H1 (cell line): ENCODE data around the gene SHISA6.

Experiments
- EZH2 ChIP-seq: fragments of 200-600 bp; sonication (generic); IDR thresholded peaks from 2 replicates; pipeline ENCODE4 v1.7.1; 2012; ENCODE audit warnings: low read depth, mild to moderate bottlenecking, moderate library complexity, low read length, inconsistent platforms; ENCODE audit not compliant: severe bottlenecking
- HDAC6 ChIP-seq: IDR thresholded peaks from one replicate; pipeline ENCODE4 v1.7.1; 2012; ENCODE audit warnings: low read depth, mild to moderate bottlenecking, inconsistent platforms, low read length, moderate library complexity
- PHF8 ChIP-seq: fragments of 200-600 bp; sonication (generic); conservative IDR thresholded peaks from 2 replicates; pipeline ENCODE4 v1.7.1; 2012; ENCODE audit warnings: low read depth, mild to moderate bottlenecking, inconsistent platforms, low read length, moderate library complexity
- POLR2A ChIP-seq, 2 experiments: IDR thresholded peaks; 1 replicate in 1 of 2; 2 replicates in 1 of 2; pipeline ENCODE4 v1.6.1; 2011; ENCODE audit warnings: low read depth in 2 of 2, low read length in 2 of 2, mild to moderate bottlenecking in 2 of 2; ENCODE audit errors: control extremely low read depth in 1 of 2
- SP1 ChIP-seq: IDR thresholded peaks from 2 replicates; pipeline ENCODE4 v1.6.1; 2011; ENCODE audit warnings: low read depth, low read length
- SP4 ChIP-seq: IDR thresholded peaks from 2 replicates; pipeline ENCODE4 v1.6.1; 2012; ENCODE audit warnings: low read length, inconsistent platforms
- TEAD4 ChIP-seq: IDR thresholded peaks from 2 replicates; pipeline ENCODE4 v1.6.1; 2012; ENCODE audit warnings: low read depth, low read length, inconsistent platforms, mixed read lengths
- TF ChIP-seq, protein P1 (sequence below), 3 experiments: IDR thresholded peaks; 1 replicate in 2 of 3; 2 replicates in 1 of 3; pipeline versions ENCODE4 v1.5.1 to v1.6.1; 2011; ENCODE audit warnings: low read length in 3 of 3, mild to moderate bottlenecking in 3 of 3, inconsistent platforms in 2 of 3, low read depth in 1 of 3, moderate library complexity in 1 of 3; ENCODE audit not compliant: insufficient read depth in 1 of 3; ENCODE audit errors: control extremely low read depth in 1 of 3
- TF ChIP-seq, protein P2 (sequence below): IDR thresholded peaks from 2 replicates; pipeline ENCODE4 v1.6.1; 2012; ENCODE audit warnings: low read length, inconsistent platforms

DNA sequence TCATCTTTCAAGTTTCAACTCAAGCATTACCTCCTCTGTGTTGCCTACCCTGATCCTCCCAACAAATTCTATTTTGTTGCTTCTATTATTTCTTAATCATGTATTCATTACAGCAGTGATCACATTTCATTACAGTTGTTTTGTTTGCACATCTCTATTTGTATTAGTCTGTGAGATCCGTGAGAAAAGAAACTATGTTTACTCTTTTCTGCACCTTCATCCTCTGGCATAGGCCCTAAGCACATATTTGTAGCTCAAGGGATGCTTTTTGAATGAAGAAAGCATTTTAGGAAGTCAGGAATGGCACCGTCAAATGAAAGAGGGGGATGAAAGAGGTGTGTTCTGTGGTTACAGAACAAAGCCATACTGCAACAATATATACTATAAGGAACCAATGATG lies 110.5 kb downstream of the SHISA6 start:
- TF ChIP-seq, protein P1, sequence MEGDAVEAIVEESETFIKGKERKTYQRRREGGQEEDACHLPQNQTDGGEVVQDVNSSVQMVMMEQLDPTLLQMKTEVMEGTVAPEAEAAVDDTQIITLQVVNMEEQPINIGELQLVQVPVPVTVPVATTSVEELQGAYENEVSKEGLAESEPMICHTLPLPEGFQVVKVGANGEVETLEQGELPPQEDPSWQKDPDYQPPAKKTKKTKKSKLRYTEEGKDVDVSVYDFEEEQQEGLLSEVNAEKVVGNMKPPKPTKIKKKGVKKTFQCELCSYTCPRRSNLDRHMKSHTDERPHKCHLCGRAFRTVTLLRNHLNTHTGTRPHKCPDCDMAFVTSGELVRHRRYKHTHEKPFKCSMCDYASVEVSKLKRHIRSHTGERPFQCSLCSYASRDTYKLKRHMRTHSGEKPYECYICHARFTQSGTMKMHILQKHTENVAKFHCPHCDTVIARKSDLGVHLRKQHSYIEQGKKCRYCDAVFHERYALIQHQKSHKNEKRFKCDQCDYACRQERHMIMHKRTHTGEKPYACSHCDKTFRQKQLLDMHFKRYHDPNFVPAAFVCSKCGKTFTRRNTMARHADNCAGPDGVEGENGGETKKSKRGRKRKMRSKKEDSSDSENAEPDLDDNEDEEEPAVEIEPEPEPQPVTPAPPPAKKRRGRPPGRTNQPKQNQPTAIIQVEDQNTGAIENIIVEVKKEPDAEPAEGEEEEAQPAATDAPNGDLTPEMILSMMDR (IDR thresholded peaks at IDR 0.05; ENCODE audit: control extremely low read depth in 1 of 3, insufficient read depth in 1 of 3, low read depth in 1 of 3, low read length in 3 of 3), result no peak
- TF ChIP-seq POLR2A (IDR thresholded peaks at IDR 0.05; ENCODE audit: control extremely low read depth in 1 of 2, low read depth in 2 of 2, low read length in 2 of 2), result no peak
- TF ChIP-seq, protein P2, sequence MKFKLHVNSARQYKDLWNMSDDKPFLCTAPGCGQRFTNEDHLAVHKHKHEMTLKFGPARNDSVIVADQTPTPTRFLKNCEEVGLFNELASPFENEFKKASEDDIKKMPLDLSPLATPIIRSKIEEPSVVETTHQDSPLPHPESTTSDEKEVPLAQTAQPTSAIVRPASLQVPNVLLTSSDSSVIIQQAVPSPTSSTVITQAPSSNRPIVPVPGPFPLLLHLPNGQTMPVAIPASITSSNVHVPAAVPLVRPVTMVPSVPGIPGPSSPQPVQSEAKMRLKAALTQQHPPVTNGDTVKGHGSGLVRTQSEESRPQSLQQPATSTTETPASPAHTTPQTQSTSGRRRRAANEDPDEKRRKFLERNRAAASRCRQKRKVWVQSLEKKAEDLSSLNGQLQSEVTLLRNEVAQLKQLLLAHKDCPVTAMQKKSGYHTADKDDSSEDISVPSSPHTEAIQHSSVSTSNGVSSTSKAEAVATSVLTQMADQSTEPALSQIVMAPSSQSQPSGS, result no peak
- TF ChIP-seq SP1, result no peak
- no peak for TF ChIP-seq TEAD4
- TF ChIP-seq HDAC6, result no peak
- no peak for TF ChIP-seq SP4
- no peak for TF ChIP-seq PHF8
- TF ChIP-seq EZH2, result no peak
